Fibroblast of villous mesenchyme (primary cell): Measurements from ENCODE around the gene C21orf91. TPM values are rescaled to one million over a fixed set of nuclear protein-coding genes. Genes with fewer than 3 reads are reported as not detected.
"Not testable (repeated sequence)": the region's sequence is repeated elsewhere in the genome, so short reads cannot be mapped to it uniquely, and the experiment has no call there.

Experiments
- DNase-seq: peaks from one replicate; pipeline ENCODE4 v3.0.0-alpha.2; 2010; ENCODE audit warnings: low read depth
- H3K4me3 ChIP-seq: 2 replicates; pipeline ENCODE4 v1.5.1; 2011; ENCODE audit warnings: low read depth, mild to moderate bottlenecking, low read length
- total RNA-seq: library from RNA; depleted of rRNA; stranded (reverse); fragments of >200 nt; gene quantifications from 2 replicates; pipeline ENCODE4 v1.2.3, GENCODE V29; 2012
- TF ChIP-seq, protein P1 (sequence below): IDR thresholded peaks from 2 replicates; pipeline ENCODE4 v1.5.1; 2012; ENCODE audit warnings: low read depth, mild to moderate bottlenecking, low read length; ENCODE audit not compliant: insufficient read depth

C21orf91 gene
- total RNA-seq, 1 donor = 10.4 TPM

DNA sequence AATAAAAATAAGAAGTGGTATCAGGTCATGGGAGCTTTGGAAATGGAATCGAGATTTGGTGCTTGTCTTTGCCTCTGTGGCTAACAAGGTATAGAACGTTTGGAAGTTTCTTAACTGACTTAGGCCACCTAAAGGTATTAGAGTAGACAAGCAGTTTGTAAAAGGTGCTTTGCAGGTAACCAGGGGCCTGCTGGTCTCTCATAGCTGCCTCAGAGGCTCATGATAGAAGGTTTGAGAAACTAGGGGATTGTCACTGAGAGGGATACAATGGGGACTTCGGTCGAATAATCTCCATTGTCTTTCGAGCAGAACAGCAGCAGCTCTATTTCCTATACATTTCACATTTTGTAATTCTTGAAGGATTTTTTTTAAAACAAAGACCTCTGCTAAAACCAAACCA, 37.6 kb downstream of the C21orf91 start:
- TF ChIP-seq, protein P1, sequence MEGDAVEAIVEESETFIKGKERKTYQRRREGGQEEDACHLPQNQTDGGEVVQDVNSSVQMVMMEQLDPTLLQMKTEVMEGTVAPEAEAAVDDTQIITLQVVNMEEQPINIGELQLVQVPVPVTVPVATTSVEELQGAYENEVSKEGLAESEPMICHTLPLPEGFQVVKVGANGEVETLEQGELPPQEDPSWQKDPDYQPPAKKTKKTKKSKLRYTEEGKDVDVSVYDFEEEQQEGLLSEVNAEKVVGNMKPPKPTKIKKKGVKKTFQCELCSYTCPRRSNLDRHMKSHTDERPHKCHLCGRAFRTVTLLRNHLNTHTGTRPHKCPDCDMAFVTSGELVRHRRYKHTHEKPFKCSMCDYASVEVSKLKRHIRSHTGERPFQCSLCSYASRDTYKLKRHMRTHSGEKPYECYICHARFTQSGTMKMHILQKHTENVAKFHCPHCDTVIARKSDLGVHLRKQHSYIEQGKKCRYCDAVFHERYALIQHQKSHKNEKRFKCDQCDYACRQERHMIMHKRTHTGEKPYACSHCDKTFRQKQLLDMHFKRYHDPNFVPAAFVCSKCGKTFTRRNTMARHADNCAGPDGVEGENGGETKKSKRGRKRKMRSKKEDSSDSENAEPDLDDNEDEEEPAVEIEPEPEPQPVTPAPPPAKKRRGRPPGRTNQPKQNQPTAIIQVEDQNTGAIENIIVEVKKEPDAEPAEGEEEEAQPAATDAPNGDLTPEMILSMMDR = no peak
- H3K4me3 ChIP-seq = no peak overlapping the region
- no peak for DNase-seq

GRCh38 chr21:17780539-17780938, 38.6 kb downstream of the C21orf91 start:
- TF ChIP-seq, protein P1 = no peak
- no peak overlapping the region for H3K4me3 ChIP-seq

GRCh38 chr21:17779980-17780379, 39.2 kb downstream of the C21orf91 start:
- no peak for DNase-seq
- H3K4me3 ChIP-seq = no peak overlapping the region
- TF ChIP-seq, protein P1 = no peak

More at GRCh38 chr21:17780539-17780938, 38.6 kb downstream of the C21orf91 start:
- DNase-seq = no peak

DNA sequence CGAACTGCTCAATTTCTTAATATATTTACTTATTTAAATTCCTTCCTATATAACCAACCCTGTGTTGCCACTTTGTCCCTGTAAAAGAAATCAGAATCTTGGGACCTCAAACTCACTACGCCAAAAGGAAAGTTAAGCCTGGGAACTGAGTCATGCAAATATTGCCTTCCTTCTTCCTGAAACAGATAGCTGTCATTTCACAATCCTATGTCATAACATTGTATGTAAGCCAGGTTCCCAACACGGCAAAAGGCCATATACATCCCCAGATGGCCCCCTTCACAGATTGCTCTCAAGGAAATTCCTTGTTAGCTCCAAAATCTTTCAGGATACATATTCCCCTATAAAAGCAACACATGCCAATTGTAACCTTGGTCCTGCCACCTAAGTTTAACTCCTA, 39.7 kb downstream of the C21orf91 start:
- DNase-seq = no peak
- TF ChIP-seq, protein P1 = no peak
- H3K4me3 ChIP-seq = no peak overlapping the region

- TF ChIP-seq, protein P1 = no peak
- DNase-seq = no peak
Measured at GRCh38 chr21:17777072-17777765, 41.9 kb downstream of the C21orf91 start.

GRCh38 chr21:17775431-17776126, 43.6 kb downstream of the C21orf91 start:
- TF ChIP-seq, protein P1 = no peak
- H3K4me3 ChIP-seq = no peak overlapping the region
- DNase-seq = no peak

More at GRCh38 chr21:17777072-17777765, 41.9 kb downstream of the C21orf91 start:
- H3K4me3 ChIP-seq = no peak overlapping the region

GRCh38 chr21:17775021-17775420, 44.1 kb downstream of the C21orf91 start:
- DNase-seq, H3K4me3 ChIP-seq: not testable (repeated sequence)
